GM19397 (cell line): ENCODE data around the gene TADA3.
"Not testable (repeated sequence)": the region's sequence is repeated elsewhere in the genome, so short reads cannot be mapped to it uniquely, and the experiment has no call there.

Source experiments
- ATAC-seq: cut with Tn5 transposase; IDR thresholded peaks from one replicate; pipeline ENCODE4 v1.9.1; 2021; ENCODE audit warnings: mild to moderate bottlenecking, moderate library complexity; ENCODE audit not compliant: unreplicated experiment

The TADA3 gene

GRCh38 chr3:9785602-9786001 is 6.7 kb downstream of the TADA3 start:
- no peak for ATAC-seq

GRCh38 chr3:9784965-9785364 is 7.3 kb downstream of the TADA3 start:
- no peak for ATAC-seq

- ATAC-seq, result no peak
Measured at GRCh38 chr3:9783954-9784353, 8.3 kb downstream of the TADA3 start.

- no peak for ATAC-seq
Measured at GRCh38 chr3:9782770-9783169, 9.5 kb downstream of the TADA3 start.

- no peak for ATAC-seq
Measured at GRCh38 chr3:9781978-9782603, 10.2 kb downstream of the TADA3 start.

- no peak for ATAC-seq
Measured at GRCh38 chr3:9781551-9781950, 10.7 kb downstream of the TADA3 start.

GRCh38 chr3:9780910-9781309 is 11.4 kb downstream of the TADA3 start:
- no peak for ATAC-seq

GRCh38 chr3:9780458-9780812 is 11.8 kb downstream of the TADA3 start:
- no peak for ATAC-seq

- ATAC-seq, result peak; percentile 57
Measured at GRCh38 chr3:9779721-9780457, 12.4 kb downstream of the TADA3 start.

- ATAC-seq, result no peak
Measured at GRCh38 chr3:9779075-9779593, 13.1 kb downstream of the TADA3 start.

GRCh38 chr3:9778143-9779074 is 13.9 kb downstream of the TADA3 start:
- ATAC-seq, result no peak

- ATAC-seq, result no peak
Measured at GRCh38 chr3:9777694-9778021, 14.6 kb downstream of the TADA3 start.

GRCh38 chr3:9776896-9777693 is 15.2 kb downstream of the TADA3 start:
- no peak for ATAC-seq

- not testable (repeated sequence) for ATAC-seq
Measured at GRCh38 chr3:9771007-9771406, 21.3 kb downstream of the TADA3 start.

- no peak for ATAC-seq
Measured at GRCh38 chr3:9770276-9770812, 21.9 kb downstream of the TADA3 start.

GRCh38 chr3:9769426-9770275 is 22.6 kb downstream of the TADA3 start, which contains the start of gene CAMK1:
CAMK1 (minus strand) TSS chr3:9769947; CDS start chr3:9767749, 2,198 bp downstream.
- no peak for ATAC-seq

GRCh38 chr3:9769012-9769411 is 23.3 kb downstream of the TADA3 start:
- no peak for ATAC-seq

GRCh38 chr3:9768141-9768775 is 24.0 kb downstream of the TADA3 start:
- ATAC-seq, result no peak

- ATAC-seq, result no peak
Measured at GRCh38 chr3:9767418-9767817, 24.9 kb downstream of the TADA3 start.
